Panc1 (cell line): ENCODE measurements around the gene RAB23. TPM values are rescaled to one million over a fixed set of nuclear protein-coding genes. Genes with fewer than 3 reads are reported as not detected.
A peak's percentile ranks its signal among the peaks of the same experiment; 100 is the strongest.

ENCODE experiments used
- ATAC-seq: fragments of 200-7000 bp; cut with Tn5 transposase; 2 replicates; pipeline ENCODE4 v1.9.1; 2020; ENCODE audit warnings: mild to moderate bottlenecking, moderate library complexity
- BruUV-seq: library from RNA; stranded (reverse); fragments of 400-500 nt; replicated peaks from 2 replicates; lab custom pipeline; 2021; lab: Mats Ljungman, UMichigan
- CTCF ChIA-PET: fragments of 300-600 bp; sonication (Branson Sonifier 250); formaldehyde crosslinking; loops from one replicate; lab custom pipeline; 2022; ENCODE audit warnings: antibody characterized with exemption; lab: Charles Lee
- POLR2A ChIA-PET: fragments of 300-600 bp; sonication (Branson Sonifier 250); formaldehyde crosslinking; loops from one replicate; lab custom pipeline; 2022; ENCODE audit warnings: antibody characterized with exemption; lab: Charles Lee
- DNase-seq: peaks from one replicate; pipeline ENCODE4 v3.0.0-alpha.2; 2010; ENCODE audit warnings: low read depth, low spot score
- H3K27ac ChIP-seq: 2 replicates; pipeline ENCODE4 v1.5.1; 2011; ENCODE audit warnings: mild to moderate bottlenecking, low read length, inconsistent platforms
- H3K27me3 ChIP-seq: fragments of 200-500 bp; sonication (Bioruptor generic); 2 replicates; pipeline ENCODE4 v1.6.0; 2014; ENCODE audit warnings: low read length, inconsistent platforms; ENCODE audit not compliant: control insufficient read depth, insufficient read depth
- H3K36me3 ChIP-seq: fragments of 200-500 bp; sonication (Bioruptor generic); 2 replicates; pipeline ENCODE4 v1.5.1; 2014; ENCODE audit warnings: inconsistent platforms, mild to moderate bottlenecking, low read length, moderate library complexity; ENCODE audit not compliant: control insufficient read depth, insufficient read depth
- H3K4me1 ChIP-seq: 2 replicates; pipeline ENCODE4 v1.5.1; 2011; ENCODE audit warnings: inconsistent platforms, mild to moderate bottlenecking, low read length, moderate library complexity; ENCODE audit not compliant: control insufficient read depth, insufficient read depth
- H3K4me3 ChIP-seq, 2 experiments: 2 replicates each; pipeline ENCODE4 v1.5.1; 2011 to 2012; ENCODE audit warnings: low read depth in 2 of 2, low read length in 2 of 2, mild to moderate bottlenecking in 2 of 2, inconsistent platforms in 1 of 2, moderate library complexity in 1 of 2
- H3K9me3 ChIP-seq: fragments of 200-500 bp; sonication (Bioruptor generic); 2 replicates; pipeline ENCODE4 v1.5.1; 2014; ENCODE audit warnings: low read depth, mild to moderate bottlenecking, inconsistent platforms, low read length, moderate library complexity; ENCODE audit not compliant: control insufficient read depth, insufficient read depth
- POLR2AphosphoS5 ChIP-seq: IDR thresholded peaks from 2 replicates; pipeline ENCODE4 v1.6.1; 2012; ENCODE audit warnings: mild to moderate bottlenecking, low read depth, low read length, moderate library complexity
- REST ChIP-seq, 2 experiments: IDR thresholded peaks; 2 replicates each; pipeline ENCODE4 v1.6.1; 2011 to 2012; ENCODE audit warnings: low read depth in 2 of 2, control low read depth in 1 of 2, low read length in 1 of 2, mild to moderate bottlenecking in 1 of 2, moderate library complexity in 1 of 2; ENCODE audit not compliant: insufficient read depth in 1 of 2
- SIN3A ChIP-seq: IDR thresholded peaks from 2 replicates; pipeline ENCODE4 v1.6.1; 2012; ENCODE audit warnings: low read depth, mild to moderate bottlenecking, low read length, moderate library complexity, borderline replicate concordance; ENCODE audit not compliant: insufficient read depth
- TCF7L2 ChIP-seq: IDR thresholded peaks from 2 replicates; pipeline ENCODE4 v1.6.1; 2011; ENCODE audit warnings: mild to moderate bottlenecking, low read depth, low read length, inconsistent platforms
- in situ Hi-C: cut with HindIII; loops from 2 replicates; pipeline ENCODE4 v1.10.0; 2016; ENCODE audit warnings: low sequenced_read_pairs, low pct_unique_long_range_greater_than_20kb
- intact Hi-C: fragments of 100-400 bp; cut with micrococcal nuclease; formaldehyde crosslinking; loops from one replicate; pipeline ENCODE4 v1.10.0; 2022; ENCODE audit not compliant: unreplicated experiment
- total RNA-seq: library from RNA; stranded (reverse); gene quantifications from one replicate; pipeline ENCODE4 v1.2.1, GENCODE V29; 2021; ENCODE audit not compliant: unreplicated experiment
- TF ChIP-seq, protein P1 (sequence below): fragments of 450-650 bp; IDR thresholded peaks from 2 replicates; pipeline ENCODE4 v1.5.1; 2017; ENCODE audit warnings: mild to moderate bottlenecking

Gene RAB23
- total RNA-seq, 1 experiment from 2014 or later, result 25.5 TPM

DNA sequence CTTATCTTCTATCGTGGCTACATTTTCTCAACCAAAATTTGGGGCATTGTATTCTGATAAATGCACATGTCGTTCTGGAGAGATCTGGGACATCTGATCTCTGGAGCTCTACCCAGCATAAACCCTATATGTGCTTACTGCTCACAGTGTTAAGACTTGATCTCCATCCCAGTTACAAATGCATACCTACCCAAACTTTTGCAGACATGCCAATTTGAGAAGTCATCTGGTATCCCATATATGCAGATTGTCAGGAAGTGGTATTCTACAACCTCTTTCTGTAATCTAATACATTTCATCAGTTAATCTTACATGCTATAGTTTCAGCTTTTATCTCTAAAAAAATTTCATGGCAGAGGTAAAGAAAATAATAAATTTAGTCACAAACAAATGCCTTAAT is 38.8 kb downstream of the RAB23 start:
- Histone ChIP-seq H3K4me3 (no peak overlapping the region), H3K27me3 (no peaks in the 10 kb centered on the region), H3K27ac (no peak overlapping the region), H3K9me3 (no peaks in the 10 kb centered on the region), H3K36me3 (peaks cover 38% of the 10 kb centered on the region), H3K4me1 (peaks cover 3% of the 10 kb centered on the region; the same call in 1 of the 2 replicates)
- intact Hi-C loops, result no loop called here
- in situ Hi-C loops, result no loop called here
- DNase-seq (no peak), ATAC-seq (no peak)
- POLR2A ChIA-PET, result no interaction called here
- TF ChIP-seq REST (IDR thresholded peaks at IDR 0.05; ENCODE audit: insufficient read depth in 1 of 2, low read depth in 2 of 2, low read length in 1 of 2) (no peak), POLR2AphosphoS5 (no peak), TCF7L2 (no peak), SIN3A (no peak)
- TF ChIP-seq, protein P1, sequence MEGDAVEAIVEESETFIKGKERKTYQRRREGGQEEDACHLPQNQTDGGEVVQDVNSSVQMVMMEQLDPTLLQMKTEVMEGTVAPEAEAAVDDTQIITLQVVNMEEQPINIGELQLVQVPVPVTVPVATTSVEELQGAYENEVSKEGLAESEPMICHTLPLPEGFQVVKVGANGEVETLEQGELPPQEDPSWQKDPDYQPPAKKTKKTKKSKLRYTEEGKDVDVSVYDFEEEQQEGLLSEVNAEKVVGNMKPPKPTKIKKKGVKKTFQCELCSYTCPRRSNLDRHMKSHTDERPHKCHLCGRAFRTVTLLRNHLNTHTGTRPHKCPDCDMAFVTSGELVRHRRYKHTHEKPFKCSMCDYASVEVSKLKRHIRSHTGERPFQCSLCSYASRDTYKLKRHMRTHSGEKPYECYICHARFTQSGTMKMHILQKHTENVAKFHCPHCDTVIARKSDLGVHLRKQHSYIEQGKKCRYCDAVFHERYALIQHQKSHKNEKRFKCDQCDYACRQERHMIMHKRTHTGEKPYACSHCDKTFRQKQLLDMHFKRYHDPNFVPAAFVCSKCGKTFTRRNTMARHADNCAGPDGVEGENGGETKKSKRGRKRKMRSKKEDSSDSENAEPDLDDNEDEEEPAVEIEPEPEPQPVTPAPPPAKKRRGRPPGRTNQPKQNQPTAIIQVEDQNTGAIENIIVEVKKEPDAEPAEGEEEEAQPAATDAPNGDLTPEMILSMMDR, result no peak
- CTCF ChIA-PET, result no interaction called here
- no TSS peak for BruUV-seq

DNA sequence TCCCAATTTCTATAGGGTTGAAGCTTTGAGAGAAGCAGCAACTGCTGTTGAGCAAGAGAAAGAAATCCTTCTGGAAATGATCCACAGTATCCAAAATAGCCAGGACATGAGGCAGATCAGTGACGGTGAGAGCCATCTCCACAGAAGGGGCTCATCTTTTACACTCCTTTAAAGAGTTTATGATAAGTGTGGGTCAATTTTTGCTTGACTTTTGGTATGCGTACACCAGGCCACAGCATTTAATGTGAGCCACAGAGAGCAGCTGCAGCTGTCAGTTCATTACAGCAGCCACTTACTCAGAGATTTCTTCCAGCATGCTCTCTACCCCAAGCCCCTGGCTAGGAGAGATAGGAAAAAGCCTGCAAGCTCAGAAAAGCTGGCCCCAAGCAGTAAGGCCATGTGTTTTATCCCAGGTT is 40.1 kb downstream of the RAB23 start:
- no peak overlapping the region for H3K27ac ChIP-seq
- H3K36me3 ChIP-seq, result peaks cover 42% of the 10 kb centered on the region
- intact Hi-C loops (no loop called here), in situ Hi-C loops (no loop called here)
- ChIA-PET POLR2A (interaction anchor here (0.6 kb wide), 1 partner anchor 35 kb away, joined by 4 read pairs; no protein-coding TSS in a partner anchor), CTCF (no interaction called here)
- no peaks in the 10 kb centered on the region for H3K9me3 ChIP-seq
- no peaks in the 10 kb centered on the region for H3K27me3 ChIP-seq
- DNase-seq (no peak), ATAC-seq (0 out of 2 replicates have a peak, but pooled peaks have one; percentile 28)
- no TSS peak for BruUV-seq
- peaks cover 8% of the 10 kb centered on the region; the same call in 1 of the 2 replicates for H3K4me1 ChIP-seq
- no peak overlapping the region for H3K4me3 ChIP-seq
- TF ChIP-seq, protein P1, result no peak
- TF ChIP-seq REST (IDR thresholded peaks at IDR 0.05; ENCODE audit: insufficient read depth in 1 of 2, low read depth in 2 of 2, low read length in 1 of 2), result no peak
- no peak for TF ChIP-seq TCF7L2
- no peak for TF ChIP-seq POLR2AphosphoS5
- TF ChIP-seq SIN3A, result no peak
